ENCODE measurements around the gene VPS35L.

DNA sequence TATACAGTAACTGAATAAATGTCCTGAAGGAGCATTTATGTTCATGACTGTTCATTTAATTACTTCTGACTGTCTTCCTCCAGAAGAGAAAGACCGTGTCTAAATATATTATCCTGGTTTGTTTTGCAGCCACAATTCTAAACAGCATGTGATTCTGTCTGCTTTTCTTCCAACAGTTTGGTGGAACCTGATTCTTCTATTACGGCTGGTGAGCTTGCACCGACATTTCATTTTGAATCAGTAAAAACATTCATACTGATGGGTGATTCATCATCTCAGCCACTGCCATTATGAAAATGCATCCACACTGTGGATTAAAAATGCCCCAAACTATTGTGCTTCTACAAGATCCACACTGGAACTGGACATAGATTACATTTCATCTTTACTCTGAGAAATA lies 145.6 kb downstream of the VPS35L start:
- TF ChIP-seq, protein P1, sequence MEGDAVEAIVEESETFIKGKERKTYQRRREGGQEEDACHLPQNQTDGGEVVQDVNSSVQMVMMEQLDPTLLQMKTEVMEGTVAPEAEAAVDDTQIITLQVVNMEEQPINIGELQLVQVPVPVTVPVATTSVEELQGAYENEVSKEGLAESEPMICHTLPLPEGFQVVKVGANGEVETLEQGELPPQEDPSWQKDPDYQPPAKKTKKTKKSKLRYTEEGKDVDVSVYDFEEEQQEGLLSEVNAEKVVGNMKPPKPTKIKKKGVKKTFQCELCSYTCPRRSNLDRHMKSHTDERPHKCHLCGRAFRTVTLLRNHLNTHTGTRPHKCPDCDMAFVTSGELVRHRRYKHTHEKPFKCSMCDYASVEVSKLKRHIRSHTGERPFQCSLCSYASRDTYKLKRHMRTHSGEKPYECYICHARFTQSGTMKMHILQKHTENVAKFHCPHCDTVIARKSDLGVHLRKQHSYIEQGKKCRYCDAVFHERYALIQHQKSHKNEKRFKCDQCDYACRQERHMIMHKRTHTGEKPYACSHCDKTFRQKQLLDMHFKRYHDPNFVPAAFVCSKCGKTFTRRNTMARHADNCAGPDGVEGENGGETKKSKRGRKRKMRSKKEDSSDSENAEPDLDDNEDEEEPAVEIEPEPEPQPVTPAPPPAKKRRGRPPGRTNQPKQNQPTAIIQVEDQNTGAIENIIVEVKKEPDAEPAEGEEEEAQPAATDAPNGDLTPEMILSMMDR (conservative IDR thresholded peaks at IDR 0.05 in 1 of 2, IDR thresholded peaks at IDR 0.05 in 1 of 2; ENCODE audit: extremely low read depth in 1 of 2, insufficient read depth in 1 of 2, low read depth in 1 of 2, low read length in 2 of 2) = no peak
- TF ChIP-seq EZH2 (IDR thresholded peaks at IDR 0.05; ENCODE audit: borderline replicate concordance, low read length) = no peak
